ENCODE results near the gene RTP2.
A peak's percentile ranks its signal among the peaks of the same experiment; 100 is the strongest.

- TF ChIP-seq CTCF (IDR thresholded peaks at IDR 0.05), result no peak
- TF ChIP-seq POLR2A (IDR thresholded peaks at IDR 0.05), result no peak
- peak in 1 of 2 donors; percentile 19 for TF ChIP-seq POLR2AphosphoS5 (IDR thresholded peaks at IDR 0.05; ENCODE audit: insufficient read depth in 1 of 2, low read depth in 1 of 2)
Measured at GRCh38 chr3:187726564-187726963, 24.2 kb upstream of the RTP2 start.
